Stimulated activated CD4-positive, alpha-beta T cell treated with anti-CD3 and anti-CD28 coated beads, Interleukin-4, amount 100 ng/mL, for 48 hours (primary cell): ENCODE data around the gene DLGAP3.

ENCODE experiments used
- DNase-seq, 2 donors: peaks; one replicate each; pipeline ENCODE4 v3.0.0-alpha.2; 2020; ENCODE audit warnings: low read depth in 2 of 2

Gene DLGAP3

GRCh38 chr1:34867415-34867814 is 62.0 kb downstream of the DLGAP3 start:
- no peak for DNase-seq

- DNase-seq = no peak
Observed at GRCh38 chr1:34866762-34867109, 62.7 kb downstream of the DLGAP3 start.

GRCh38 chr1:34865981-34866761 is 63.3 kb downstream of the DLGAP3 start:
- DNase-seq = peak; percentile 90 to 93

- no peak for DNase-seq
Observed at GRCh38 chr1:34865573-34865972, 63.9 kb downstream of the DLGAP3 start.

GRCh38 chr1:34864759-34865158 is 64.7 kb downstream of the DLGAP3 start:
- DNase-seq = no peak

- DNase-seq = no peak
Observed at GRCh38 chr1:34863501-34863900, 65.9 kb downstream of the DLGAP3 start.

GRCh38 chr1:34859446-34860200 is 69.8 kb downstream of the DLGAP3 start, which contains the start of gene SMIM12:
TSS of gene SMIM12 (minus strand) at chr1:34859749. CDS start at chr1:34855977, 3,772 bp downstream.
- DNase-seq = peak; percentile 86 to 94

GRCh38 chr1:34858901-34859445 is 70.5 kb downstream of the DLGAP3 start:
- peak; percentile 24 to 28 for DNase-seq

- no peak for DNase-seq
Observed at GRCh38 chr1:34856697-34857096, 72.8 kb downstream of the DLGAP3 start.

GRCh38 chr1:34852677-34853217 is 76.7 kb downstream of the DLGAP3 start:
- peak; percentile 82 to 83 for DNase-seq

GRCh38 chr1:34851431-34852105 is 77.9 kb downstream of the DLGAP3 start:
- no peak for DNase-seq

GRCh38 chr1:34850382-34850781 is 79.1 kb downstream of the DLGAP3 start:
- DNase-seq = no peak

GRCh38 chr1:34847094-34847493 is 82.4 kb downstream of the DLGAP3 start:
- no peak for DNase-seq

GRCh38 chr1:34846265-34846664 is 83.2 kb downstream of the DLGAP3 start:
- no peak for DNase-seq

GRCh38 chr1:34845131-34845901 is 84.1 kb downstream of the DLGAP3 start:
- DNase-seq = no peak

- DNase-seq = no peak
Observed at GRCh38 chr1:34844252-34844634, 85.2 kb downstream of the DLGAP3 start.

GRCh38 chr1:34843392-34844251 is 85.8 kb downstream of the DLGAP3 start:
- DNase-seq = no peak

- no peak for DNase-seq
Observed at GRCh38 chr1:34842952-34843371, 86.5 kb downstream of the DLGAP3 start.

GRCh38 chr1:34842073-34842472 is 87.4 kb downstream of the DLGAP3 start:
- no peak for DNase-seq

GRCh38 chr1:34840426-34840825 is 89.0 kb downstream of the DLGAP3 start:
- DNase-seq = no peak
